HG03575 (cell line): Measurements from ENCODE around the gene ATP1A2.

Experiments used
- ATAC-seq: cut with Tn5 transposase; IDR thresholded peaks from one replicate; pipeline ENCODE4 v1.9.1; 2021; ENCODE audit not compliant: unreplicated experiment, insufficient number of reproducible peaks, low FRiP score; ENCODE audit errors: extremely low read depth

ATP1A2 gene

DNA sequence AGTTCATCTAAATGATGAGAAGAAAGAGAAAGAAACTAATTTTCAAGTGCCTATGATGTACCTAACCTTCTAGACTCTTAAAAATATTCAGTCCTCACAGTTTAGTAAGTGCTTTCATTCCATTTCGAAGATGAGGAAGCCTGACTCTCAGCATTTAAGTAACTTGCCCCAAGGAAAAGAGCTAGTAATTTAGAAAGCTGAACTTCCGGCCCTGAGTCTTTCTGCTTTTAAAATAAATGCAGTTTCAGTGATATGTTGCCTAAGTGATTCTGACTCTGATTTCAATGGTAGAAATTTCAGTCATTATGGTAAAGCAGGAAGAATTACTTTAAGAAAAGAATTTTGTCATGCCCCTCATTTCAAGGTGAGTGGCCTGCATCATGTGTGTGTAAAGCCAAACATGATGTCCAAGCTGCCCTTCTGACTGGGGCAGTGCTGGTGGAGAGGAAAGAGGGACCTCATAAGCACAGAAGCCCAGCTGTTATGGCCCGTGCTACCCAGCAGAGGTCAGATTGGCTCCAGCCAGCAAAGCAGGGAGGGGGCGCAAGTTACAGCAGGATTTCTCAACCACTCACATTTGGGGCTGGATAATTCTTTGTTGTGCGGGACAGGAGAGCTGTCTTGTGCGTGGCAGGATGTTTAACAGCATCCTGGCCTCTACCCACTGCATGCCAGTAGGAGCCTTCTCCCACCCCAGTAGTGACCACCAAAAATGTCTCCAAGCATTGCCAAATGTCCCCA lies 46.6 kb downstream of the ATP1A2 start:
- ATAC-seq, result no peak

- no peak for ATAC-seq
These were observed 47.4 kb downstream of the ATP1A2 start for GRCh38 chr1:160162931-160163330.

DNA sequence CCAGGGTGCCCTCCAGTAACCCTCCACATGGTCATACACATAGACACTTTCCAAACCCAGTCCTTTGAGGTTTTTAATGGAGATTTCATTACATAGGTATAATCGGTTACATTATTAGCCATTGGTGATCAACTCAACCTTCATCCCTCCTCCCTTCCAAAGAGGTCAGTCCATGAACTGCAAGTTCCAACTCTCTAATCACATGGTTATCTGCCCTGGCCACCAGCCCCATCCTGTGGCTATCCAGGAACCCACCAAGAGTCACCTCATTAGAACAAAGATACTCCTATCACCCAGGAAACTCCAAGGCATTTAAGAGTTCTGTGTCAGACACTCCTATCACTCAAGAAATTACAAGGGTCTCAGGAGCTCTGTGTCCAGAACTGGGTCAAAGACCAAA lies 48.1 kb downstream of the ATP1A2 start:
- ATAC-seq, result no peak

GRCh38 chr1:160164121-160164520 lies 48.6 kb downstream of the ATP1A2 start:
- no peak for ATAC-seq

GRCh38 chr1:160166166-160166868 lies 50.8 kb downstream of the ATP1A2 start:
- ATAC-seq, result no peak

DNA sequence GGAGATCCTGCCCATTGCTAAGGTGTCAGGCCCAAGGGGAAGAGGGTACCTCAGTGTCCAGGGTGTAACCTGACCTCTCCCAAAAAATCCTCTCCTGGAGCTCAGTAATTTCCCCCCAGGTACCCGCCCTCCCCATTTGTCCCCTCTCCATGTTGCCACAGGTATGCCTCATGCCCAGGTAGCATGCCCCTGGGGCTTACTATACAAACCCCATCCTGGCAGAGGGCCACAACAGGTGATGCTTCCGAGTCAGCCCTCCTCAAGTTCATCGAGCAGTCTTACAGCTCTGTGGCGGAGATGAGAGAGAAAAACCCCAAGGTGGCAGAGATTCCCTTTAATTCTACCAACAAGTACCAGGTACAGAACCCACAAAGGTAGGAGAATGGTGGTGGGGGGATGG lies 51.5 kb downstream of the ATP1A2 start:
- no peak for ATAC-seq

GRCh38 chr1:160167580-160167979 lies 52.0 kb downstream of the ATP1A2 start:
- no peak for ATAC-seq

DNA sequence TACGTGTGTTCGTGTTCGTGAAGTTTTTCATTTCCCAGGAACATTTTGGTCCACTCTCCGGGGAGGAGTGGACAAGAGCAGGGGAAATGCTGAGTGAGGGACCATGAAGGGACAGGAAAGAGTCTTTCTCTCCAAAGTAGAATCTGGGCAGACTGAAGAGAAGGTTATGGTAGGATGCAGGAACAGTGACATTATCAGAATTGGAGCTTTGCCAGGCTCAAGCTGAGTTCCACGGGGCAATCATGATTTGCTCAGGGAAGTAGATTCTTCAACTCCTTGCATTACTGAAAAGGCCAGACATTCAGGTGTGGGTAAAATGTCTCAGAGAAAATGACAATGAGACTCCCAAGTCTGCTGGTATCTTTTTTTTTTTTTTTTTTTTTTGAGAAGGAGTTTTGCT lies 52.5 kb downstream of the ATP1A2 start:
- no peak for ATAC-seq

DNA sequence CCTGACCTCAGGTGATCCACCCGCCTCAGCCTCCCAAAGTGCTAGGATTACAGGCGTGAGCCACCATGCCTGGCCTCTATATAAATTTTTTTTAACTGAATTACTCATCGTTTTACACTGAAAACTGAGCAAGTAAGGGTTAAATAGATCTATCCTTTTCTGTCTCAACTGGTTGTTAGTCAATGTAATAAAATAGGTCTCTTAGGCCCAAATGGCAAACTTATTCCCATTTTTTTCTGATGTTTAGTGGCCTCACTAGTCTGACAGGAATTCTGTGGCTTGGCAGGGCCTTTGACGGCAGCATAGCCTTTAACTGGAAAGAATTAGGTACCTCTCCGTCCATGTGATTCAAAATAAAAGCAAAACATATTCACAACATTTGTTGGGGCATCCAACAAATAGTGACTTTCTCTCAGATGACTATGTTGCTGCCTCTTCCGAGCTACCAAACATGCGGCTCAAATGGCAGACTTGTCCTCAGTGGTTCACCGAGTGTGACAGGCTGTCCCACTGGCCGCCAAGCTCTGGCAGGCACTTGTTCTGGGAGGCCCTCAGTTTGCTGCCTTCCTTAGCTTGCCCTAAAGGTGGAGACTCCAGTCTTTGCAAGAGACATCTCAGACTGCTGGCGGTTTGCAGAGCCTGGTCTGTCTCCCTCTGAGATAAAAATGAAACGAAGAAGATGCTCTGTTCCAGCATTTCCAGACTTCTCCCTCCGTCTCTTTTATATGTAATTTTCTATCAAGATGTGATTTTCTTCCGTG lies 53.2 kb downstream of the ATP1A2 start:
- ATAC-seq, result no peak

DNA sequence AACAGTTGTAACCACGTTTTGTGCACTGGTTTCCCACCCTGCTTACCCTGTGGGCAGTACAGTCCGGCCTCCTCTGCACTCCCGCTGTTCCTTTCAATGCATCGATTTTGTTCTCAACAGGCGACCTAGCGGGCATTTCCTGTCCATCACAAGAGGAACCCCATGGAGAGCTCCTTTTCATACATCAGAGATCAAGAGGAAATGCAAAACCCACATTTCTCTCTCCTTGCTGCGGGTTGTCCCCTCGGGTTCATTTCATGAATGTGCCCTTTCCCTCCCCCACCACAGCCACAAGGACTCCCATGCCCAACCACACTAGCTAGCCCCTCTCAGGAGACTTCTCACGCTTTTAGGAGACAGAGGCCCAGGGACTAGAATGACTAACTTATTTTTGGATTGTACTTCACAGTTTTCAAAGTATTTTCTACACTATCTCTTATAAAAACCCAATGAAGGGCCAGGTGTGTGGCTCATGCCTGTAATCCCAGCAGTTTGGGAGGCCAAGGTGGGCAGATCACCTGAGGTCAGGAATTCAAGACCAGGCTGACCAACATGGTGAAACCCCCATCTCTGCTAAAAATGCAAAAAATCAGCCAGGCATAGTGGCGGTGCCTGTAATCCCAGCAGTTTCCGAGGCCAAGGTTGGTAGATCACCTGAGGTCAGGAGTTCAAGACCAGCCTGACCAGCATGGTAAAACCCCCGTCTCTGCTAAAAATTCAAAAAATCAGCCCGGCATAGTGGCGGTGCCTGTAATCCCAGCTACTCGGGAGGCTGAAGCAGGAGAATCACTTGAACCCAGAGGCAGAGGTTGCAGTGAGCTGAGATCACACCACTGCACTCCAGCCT lies 54.2 kb downstream of the ATP1A2 start:
- peak; percentile 73 for ATAC-seq

- ATAC-seq, result no peak
These were observed 55.8 kb downstream of the ATP1A2 start for GRCh38 chr1:160171354-160171753.

DNA sequence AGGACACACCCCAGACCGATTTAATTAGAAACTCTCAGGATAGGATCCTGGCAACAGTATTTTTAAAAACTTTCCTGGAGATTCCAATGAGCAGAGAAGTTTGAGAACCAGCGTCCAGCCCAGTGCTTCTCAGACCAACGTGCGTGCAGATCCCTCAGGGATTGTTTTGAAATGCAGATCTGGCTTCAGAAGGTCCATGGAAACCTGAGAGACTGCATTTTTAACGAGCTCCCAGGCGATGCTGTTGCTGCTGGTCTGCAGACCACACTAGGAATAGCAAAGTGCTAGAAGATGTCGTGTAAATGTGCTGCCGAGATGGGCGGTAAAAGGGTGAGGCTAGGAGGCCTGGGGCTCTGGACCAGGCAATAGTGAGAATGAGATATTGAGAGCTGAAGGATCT lies 56.4 kb downstream of the ATP1A2 start:
- ATAC-seq, result no peak

GRCh38 chr1:160177231-160177630 lies 61.7 kb downstream of the ATP1A2 start:
- ATAC-seq, result no peak

DNA sequence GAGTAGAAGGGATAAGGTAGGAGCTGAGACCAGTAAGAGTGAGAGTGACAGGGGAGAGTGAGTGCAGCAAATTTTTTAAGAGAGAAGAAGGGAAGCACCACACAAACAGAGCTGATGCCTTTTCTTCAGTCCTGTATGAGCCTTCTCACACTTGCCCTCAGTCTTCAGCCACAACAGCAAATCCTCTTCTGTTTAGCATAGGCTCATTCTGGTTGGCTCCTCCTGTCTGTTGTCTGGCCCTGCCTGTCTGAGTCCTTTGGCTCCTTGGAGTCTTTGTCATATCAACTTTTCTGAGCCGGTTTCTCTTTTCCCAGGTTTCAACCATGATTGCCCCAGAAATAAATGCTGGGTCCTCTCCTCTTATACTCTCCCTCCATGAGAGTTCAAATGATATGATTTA lies 62.1 kb downstream of the ATP1A2 start:
- no peak for ATAC-seq

DNA sequence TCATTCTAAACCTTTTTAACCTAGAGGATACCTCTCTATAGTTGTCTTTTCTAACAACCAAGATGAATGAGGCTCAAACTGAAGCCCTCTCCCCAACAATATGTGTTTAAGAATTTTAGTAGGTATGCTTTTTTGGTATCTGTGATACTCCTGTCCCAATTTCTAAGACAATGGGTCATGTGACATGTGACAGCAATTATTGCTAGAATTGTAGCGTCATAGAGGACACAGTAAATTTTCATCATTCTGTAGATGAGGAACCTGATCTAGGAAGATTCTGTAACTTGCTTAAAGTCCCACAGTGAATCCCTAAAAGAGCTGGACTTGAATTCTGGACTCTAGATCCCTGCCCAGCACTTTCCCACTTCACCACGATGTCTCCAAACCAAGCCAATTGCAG lies 63.2 kb downstream of the ATP1A2 start:
- no peak for ATAC-seq

DNA sequence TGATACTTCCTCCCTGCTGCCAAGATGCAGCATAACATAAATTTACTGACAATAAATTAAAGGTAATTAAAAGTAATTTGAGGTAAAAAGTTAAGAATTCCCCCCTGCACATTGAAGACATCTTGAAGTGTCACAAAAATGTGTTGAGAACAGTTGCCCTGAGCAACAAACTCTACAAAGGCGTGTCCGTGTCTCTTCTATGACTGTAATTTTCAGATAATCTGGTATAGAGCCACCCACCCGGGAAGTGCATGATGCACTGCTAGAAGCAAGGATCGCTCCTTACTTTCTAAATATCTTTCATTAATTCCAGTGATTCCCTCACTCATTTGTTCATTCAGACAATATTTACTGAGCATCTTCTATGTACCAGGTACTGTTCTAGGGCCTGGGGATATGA lies 63.8 kb downstream of the ATP1A2 start:
- ATAC-seq, result no peak

DNA sequence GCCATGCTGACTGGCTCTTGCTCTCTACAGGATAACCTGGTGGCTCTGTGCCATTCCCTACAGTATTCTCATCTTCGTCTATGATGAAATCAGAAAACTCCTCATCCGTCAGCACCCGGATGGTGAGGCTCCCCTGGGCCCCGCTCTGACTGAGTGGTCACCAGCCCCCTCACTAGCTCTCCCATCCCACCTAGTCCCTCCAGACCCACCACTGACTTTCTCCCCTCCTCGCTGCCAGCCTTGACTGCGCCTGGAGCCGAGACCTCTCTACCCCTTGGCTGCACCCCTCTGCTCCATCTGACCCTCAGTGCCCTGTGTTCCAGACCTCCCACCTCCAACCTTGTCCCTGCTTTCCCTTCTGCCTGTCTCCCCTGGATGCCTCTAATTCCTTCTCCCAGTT lies 70.7 kb downstream of the ATP1A2 start:
- ATAC-seq, result no peak

GRCh38 chr1:160186729-160187128 lies 71.2 kb downstream of the ATP1A2 start:
- no peak for ATAC-seq

DNA sequence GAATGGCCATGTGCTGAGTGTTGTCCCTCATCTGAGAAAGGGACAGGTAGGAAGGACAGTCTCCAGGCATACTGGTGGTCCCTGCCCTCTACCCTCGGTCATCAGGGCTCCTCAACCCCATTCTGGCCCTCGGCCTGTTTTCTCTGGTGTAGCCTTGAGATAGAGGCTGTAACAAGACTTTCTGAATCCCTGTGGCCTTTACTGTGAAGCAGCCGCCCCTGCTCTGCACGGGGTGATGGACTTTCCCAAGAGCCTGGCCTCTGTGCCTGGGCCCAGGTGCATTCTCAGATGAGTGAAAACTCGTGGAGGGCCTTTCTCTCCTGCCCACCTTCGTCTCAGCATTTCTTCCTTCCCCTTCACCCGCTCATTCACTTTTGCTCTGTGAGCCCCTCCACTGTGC lies 71.8 kb downstream of the ATP1A2 start:
- ATAC-seq, result no peak
